Astrocyte (in vitro differentiated cells and primary cell): ENCODE results near the gene HIVEP2.

Experiments
- EZH2 ChIP-seq: IDR thresholded peaks from 2 replicates; pipeline ENCODE4 v1.6.1; 2012; ENCODE audit warnings: mild to moderate bottlenecking, low read length, inconsistent platforms; ENCODE audit not compliant: insufficient read depth
- TF ChIP-seq, protein P1 (sequence below): IDR thresholded peaks from 2 replicates; pipeline ENCODE4 v1.5.1; 2011; ENCODE audit warnings: low read depth, mild to moderate bottlenecking, inconsistent platforms, low read length, moderate library complexity; ENCODE audit not compliant: insufficient read depth

DNA sequence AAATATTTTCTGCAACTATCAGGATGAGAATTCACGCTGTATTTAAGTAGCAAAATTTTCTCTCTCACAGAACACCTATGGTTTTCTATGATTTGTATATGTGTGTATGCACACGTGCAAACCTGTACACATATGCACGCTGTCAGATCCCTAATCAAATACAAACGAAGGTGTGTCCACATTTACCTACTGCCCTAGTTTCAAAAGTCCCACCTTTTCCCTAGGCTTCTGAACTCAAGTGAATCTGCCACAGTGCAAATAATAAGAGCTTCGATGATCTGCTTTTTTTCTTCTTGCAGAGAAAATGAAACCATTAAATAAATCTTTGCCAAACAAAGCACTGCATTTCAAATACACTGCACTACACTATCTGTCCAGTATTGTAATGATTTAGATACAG lies 6.5 kb downstream of the HIVEP2 start:
- TF ChIP-seq, protein P1, sequence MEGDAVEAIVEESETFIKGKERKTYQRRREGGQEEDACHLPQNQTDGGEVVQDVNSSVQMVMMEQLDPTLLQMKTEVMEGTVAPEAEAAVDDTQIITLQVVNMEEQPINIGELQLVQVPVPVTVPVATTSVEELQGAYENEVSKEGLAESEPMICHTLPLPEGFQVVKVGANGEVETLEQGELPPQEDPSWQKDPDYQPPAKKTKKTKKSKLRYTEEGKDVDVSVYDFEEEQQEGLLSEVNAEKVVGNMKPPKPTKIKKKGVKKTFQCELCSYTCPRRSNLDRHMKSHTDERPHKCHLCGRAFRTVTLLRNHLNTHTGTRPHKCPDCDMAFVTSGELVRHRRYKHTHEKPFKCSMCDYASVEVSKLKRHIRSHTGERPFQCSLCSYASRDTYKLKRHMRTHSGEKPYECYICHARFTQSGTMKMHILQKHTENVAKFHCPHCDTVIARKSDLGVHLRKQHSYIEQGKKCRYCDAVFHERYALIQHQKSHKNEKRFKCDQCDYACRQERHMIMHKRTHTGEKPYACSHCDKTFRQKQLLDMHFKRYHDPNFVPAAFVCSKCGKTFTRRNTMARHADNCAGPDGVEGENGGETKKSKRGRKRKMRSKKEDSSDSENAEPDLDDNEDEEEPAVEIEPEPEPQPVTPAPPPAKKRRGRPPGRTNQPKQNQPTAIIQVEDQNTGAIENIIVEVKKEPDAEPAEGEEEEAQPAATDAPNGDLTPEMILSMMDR: no peak
- TF ChIP-seq EZH2: no peak
